Effector CD4-positive, alpha-beta T cell (primary cell): Measurements from ENCODE around the gene STARD7.
"Not testable (repeated sequence)": the region's sequence is repeated elsewhere in the genome, so short reads cannot be mapped to it uniquely, and the experiment has no call there.

Experiments
- DNase-seq: peaks from one replicate; pipeline ENCODE4 v3.0.0-alpha.2; 2020

STARD7 gene

DNA sequence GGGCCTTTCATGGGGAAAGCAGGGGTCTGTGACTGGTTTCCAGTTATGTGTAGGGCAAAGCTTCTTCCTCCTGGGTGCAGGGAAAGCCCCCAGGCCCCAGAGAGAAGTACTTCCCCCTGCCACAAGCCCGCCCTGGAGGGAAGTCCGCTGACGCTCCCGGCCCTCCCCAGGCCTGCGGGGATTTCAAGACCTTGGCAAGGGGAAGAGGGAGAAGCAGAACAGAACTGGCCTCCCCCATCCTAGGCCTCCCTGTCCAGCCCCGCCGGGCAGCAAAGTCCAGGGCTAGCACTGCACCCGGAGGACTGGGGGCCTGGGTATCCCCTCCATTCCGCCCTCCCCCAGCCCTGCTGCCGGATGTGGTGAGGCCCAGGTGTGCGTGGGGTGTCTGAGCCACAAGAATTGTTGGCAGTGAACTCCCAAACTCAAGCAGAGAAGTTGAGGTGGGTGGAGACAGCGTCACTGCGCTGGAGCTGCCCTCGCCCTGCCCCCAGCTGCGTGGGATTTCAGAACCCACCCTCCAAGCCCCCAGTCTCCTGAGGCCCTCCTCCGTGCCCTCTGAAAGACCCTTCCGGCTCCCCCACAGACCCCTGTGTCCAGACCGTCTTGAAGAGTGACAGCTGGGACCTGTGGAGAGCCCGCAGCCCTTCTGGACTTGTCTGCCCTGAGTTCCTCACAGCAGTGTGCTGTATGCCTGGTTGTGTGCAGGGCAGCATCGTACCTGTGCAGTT lies 62.3 kb downstream of the STARD7 start:
- DNase-seq: peak; percentile 86

DNA sequence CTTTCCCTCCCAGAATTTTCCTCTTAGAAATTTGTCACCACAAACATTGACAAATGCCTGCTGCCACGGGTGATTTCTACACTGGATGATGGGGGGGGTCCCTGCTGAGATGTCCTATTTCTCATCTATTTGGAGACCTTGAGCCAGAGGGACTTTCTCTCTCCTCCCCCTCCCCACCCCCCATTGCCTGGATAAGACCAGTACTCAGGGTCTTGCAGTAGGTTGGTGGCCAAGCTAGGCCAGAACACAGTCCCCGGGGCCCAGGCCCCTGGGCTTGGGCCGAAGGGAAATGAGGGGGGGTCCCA lies 62.8 kb downstream of the STARD7 start:
- DNase-seq: peak; percentile 31

DNA sequence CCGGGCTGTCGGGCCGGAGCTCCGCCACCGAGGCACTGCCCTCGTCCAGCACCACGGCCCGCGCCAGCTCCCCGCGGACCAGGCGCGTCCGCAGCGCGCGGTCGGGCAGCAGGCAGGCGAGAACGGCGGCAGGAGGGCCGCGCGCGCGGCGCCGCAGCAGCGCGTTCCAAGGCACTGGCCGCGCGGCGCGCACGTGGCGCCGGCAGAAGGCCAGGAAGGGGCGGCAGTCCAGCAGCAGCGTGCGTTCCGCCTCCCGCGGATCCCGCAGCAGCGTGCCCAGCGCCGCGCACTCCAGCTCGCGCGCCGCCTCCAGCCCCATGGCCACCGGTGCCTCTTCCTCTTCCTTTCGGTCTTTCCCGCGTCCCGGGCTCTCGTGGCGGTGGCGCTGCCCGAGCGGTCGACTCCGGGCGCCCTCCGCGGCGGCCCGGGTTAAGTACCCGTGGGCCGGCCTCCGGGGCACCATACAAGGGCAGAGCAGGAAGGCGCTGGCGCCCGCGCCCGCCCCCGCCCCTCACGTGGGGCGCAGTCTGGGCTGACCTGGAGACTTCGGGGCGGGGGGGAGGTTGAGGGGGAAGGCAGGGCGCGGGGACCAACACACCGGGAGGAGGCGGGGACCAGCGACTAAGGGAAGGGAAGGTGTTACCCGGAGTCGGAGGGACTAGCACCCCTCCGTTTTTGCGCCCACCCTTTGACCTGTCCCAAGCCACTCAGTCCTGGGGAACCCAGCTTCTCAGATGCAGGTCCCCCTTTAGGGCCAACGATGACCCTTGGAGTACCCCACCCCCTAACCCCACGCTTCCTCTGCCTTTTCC lies 63.4 kb downstream of the STARD7 start, which contains the start of gene DUSP2:
Gene DUSP2 (minus strand): TSS at position 405 of the 812 bp plus-strand sequence. CDS start 86 bp downstream, at position 319.
- DNase-seq: peak; percentile 84

DNA sequence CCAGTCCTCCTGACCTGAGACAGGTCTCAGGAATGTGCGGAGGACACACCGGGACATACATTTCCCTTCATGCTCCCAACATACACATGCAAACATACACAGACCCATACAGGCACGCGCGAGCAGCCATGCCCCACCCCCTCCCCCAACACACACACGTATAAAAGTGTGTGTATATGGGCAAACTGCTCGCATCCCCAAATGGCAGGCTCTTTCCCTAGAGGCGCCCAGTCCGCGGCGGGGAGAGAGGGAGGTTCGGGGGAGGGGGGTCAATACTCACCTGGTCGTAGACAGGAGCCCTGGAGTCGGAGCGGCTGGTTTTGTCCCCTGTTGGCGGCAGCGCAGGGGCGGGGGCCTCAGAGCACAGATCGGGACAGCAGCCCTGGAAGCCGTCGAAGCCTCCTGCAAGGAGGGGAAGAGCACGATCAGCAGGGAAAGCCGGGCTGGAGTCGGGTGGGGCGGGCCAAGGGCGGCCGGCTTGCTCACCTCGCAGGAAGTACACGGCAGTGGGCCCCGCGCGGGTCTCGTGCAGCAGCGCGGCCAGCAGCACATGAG lies 64.1 kb downstream of the STARD7 start:
- DNase-seq: peak; percentile 25

DNA sequence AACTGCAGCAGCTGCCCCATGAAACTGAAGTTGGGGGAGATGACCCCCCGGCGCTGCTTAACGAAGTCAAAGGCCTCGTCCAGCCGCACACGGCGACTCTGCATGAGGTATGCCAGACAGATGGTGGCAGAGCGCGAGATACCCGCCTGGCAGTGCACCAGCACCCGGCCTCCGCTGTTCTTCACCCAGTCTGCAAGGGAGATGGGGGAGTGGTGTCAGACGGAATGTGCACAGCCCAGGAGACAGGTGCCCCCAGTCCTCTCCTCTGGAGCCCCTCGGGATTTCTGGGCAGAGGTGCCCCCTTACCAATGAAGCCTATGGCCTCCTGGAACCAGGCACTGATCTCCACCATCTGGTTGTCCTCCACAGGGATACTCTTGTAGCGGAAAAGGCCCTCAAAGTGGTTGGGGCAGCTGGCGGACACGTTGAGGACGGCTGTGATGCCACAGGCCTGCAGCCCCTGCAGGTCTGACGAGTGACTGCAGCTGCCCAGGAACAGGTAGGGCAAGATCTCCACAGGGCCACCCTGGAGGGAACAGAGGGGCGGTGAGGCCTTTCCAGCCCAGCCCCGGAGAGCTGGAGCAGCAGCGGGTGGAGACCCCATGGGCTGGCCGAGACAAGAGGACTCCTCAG lies 64.7 kb downstream of the STARD7 start:
- DNase-seq: peak; percentile 25

GRCh38 chr2:96143231-96143847 lies 65.3 kb downstream of the STARD7 start:
- no peak for DNase-seq

DNA sequence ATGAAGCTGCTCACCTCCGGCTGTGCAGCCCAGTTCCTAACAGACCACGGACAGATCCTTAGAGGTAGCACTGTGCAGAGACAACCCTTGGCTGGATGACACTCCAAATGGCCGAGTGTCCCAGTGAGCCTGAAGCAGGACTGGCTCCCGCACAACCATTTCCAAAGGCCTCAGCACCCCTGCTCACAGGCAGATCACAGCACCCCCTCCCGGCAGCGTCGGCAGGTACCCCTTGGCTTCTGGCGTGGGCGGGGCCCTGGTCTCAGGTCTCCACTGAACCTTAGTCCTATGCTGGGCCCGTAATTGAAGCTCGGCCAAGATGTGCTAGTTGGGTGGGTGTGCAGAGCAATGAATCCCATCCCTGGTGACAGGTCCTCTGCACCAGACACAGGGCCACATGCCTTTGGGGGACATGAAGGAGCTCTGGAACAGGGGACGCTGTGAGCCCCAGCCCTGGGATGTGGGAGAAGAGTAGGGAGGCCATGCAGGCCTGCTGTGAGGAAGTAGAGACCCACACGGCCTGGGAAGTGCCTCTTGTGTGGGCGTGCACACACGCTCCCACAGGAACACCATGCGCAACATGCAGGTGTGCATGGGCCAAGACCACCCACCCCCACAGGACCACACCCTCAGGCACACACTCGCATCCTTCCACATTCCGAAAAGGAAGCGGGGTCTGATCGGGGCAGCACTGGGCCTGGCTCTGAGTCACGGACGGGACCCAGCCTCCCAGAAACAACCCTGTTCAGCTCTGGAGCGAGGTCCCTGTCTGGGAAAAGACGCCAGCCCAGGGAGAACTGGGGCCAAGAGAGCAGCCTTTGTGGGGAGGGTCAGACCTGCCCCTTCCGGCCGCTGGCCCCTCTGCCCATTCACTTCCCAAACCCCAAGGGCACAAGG lies 66.2 kb downstream of the STARD7 start:
- DNase-seq: peak; percentile 69

DNA sequence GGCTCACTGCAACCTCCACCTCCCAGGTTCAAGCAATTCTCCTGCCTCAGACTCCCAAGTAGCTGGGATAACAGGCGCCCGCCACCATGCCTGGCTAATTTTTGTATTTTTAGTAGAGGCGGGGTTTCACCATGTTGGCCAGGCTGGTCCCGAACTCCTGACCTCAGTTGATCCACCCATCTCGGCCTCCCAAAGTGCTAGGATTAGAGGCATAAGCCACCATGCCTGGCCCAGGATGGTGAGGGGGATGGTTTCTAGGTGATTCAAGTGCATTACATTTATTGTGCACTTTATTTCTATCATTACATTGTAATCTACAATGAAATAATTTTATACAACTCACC lies 67.0 kb downstream of the STARD7 start:
- DNase-seq: not testable (repeated sequence)

- DNase-seq: no peak
Observed at GRCh38 chr2:96140941-96141623, 67.5 kb downstream of the STARD7 start.

DNA sequence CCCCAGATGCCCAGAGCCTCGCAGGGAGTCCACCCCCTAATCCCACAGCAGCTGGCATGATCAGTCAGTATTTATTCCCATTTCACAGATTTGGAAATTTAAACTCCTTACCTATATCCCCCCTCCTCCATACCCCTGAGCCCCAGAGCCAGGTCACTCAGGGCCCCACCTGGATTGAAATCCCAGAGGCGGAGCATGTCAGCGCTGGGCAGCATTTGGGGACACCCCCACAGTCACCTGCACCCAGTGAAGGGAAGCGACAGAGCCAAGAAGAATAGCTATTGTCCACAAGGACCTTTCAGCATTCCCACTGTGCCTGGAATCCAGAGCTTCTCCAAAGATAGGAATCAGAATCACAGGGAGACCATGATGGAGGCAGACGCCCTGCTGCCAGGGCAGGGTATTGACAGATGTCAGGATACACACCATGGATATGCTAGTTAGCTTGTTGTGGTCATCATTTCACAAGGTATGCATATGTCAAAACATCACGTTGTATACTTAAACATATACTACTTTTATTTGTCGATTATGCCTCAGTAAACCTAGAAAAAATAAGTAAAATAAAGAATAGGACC lies 69.4 kb downstream of the STARD7 start:
- no peak for DNase-seq

DNA sequence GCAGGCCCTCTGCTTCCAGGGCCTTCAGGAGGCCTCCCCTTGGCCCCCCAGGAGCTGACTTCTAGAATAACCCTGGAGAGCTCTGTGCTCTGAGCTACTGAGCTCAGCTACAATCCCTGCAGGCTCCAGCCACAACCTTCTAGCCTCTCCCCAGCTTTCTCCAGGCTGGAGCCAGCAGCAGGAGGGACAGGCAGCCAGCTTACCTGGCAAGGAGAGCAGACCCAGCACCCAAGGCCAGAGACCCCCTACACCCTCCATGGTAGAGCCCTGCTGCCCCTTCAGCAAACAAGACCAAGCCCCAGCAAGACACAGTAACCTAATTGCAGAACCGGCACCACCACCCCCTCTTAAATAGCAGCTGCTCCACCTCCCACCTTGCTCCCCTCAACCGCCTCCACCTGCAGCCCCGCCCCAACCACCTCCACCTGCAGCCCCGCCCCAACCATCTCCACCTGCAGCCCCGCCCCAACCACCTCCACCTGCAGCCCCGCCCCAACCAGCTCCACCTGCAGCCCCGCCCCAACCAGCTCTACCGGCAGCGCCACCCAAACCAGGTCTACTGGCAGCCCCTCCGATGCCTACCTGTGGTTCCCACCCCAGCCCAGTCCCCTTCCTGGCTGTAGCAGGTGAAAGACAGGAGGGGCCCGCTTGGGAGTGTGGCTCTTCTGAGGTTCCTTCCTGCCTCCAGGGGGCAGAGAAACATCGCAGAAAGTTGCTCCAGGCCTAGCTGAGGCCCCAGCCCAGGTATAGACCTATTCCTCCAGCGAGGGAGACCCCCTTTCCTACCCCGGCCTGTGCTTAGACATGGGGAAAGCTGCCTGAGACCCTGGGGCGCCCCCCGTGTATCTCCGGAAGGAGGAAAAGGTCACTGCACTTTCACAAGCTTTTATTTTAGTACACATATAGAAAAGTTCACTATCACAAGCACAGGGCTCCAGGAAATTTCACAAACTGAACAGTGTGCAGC lies 70.2 kb downstream of the STARD7 start, which contains the start of gene ASTL:
Gene ASTL (minus strand): TSS at position 324 of the 967 bp plus-strand sequence. CDS start 66 bp downstream, at position 258.
- DNase-seq: peak; percentile 59

GRCh38 chr2:96137321-96138178 lies 71.1 kb downstream of the STARD7 start:
- DNase-seq: no peak

GRCh38 chr2:96136129-96136720 lies 72.4 kb downstream of the STARD7 start:
- DNase-seq: no peak

DNA sequence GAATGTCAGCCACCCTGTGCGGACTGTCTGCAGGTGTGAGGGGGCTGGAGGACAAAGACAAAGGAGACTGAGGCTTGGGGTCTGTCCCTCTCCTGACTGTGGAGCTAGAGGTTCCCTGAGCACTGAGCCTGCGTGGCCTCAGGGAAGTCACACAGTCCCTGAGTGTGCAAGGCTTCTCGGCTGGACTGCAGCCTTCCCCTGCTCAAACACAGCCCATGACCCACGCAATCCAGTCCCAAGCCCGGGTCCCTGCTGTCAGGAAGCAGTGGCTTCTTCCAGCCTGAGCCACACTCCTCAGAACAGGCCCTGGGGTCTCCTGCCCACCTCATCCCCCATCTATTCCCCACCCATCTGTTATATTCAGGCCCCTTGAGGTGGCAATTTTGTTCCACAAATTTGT lies 73.0 kb downstream of the STARD7 start:
- DNase-seq: no peak

GRCh38 chr2:96135171-96135570 lies 73.5 kb downstream of the STARD7 start:
- DNase-seq: no peak
